Glomerular endothelial cell (primary cell): ENCODE results near the gene UFD1. TPM values are rescaled to one million over a fixed set of nuclear protein-coding genes. Genes with fewer than 3 reads are reported as not detected.

ENCODE experiments used
- DNase-seq: peaks from one replicate; pipeline ENCODE4 v3.0.0-alpha.2; 2011; ENCODE audit warnings: low read depth, low spot score; ENCODE audit errors: extremely low read depth
- total RNA-seq: library from RNA; depleted of rRNA; stranded (reverse); fragments of >200 nt; gene quantifications from 2 replicates; pipeline ENCODE4 v1.2.3, GENCODE V29; 2015

The UFD1 gene
- total RNA-seq, 1 donor from 2014 or later = 81.9 TPM

DNA sequence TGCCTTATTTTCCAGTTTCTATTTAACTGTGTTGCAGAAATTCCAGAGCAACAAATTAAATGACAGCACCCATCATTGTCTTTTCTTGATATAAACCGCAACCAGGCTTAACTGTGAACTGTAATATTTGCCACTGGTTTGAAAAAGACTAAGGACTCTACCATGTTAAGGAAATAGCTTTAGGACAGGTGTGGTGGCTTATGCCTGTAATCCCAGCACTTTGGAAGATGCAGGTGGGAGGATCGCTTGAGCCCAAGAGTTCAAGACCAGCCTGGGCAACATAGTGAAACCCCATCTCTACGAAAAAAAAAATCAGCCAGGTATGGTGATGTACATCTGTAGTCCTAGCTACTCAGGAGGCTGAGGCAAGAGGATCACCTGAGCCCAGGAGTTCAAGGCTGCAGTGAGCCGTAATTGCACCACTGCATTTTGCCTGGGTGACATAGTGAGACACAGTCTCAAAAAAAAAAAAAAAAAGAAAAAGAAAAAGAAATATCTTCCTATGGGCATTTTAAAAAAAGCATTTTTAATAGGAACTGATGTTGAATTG, 76.3 kb downstream of the UFD1 start:
- DNase-seq = no peak

DNA sequence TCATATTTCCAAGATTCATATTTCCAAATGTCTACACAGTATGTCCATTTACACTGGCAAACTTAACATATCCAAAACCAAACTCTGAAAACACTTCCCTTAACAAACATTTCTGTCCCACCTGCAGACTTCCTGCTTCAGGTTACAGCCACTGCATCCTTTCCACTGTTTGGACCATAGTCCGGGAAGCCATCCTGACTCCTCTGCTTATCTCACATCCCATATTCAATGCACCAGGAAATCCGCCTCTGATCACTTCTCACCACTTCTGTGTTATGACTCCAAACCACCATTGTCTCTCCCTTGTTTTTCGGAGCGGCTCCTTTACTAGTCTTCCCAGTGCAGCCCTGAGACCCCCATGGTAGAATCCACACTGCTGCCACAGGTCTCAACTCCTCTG, 77.5 kb downstream of the UFD1 start:
- no peak for DNase-seq

- no peak for DNase-seq
Measured at GRCh38 chr22:19400881-19401280, 78.1 kb downstream of the UFD1 start.

Other genes starting within 250 kb of the UFD1 start
- 2.1 and 7.8 TPM in 2 replicates for gene CLTCL1, start 187.5 kb downstream of the UFD1 start, total RNA-seq
- gene HIRA, start 47.5 kb downstream of the UFD1 start, total RNA-seq = 26.4 and 32.6 TPM in 2 replicates
- 23.8 and 44.7 TPM in 2 replicates for gene MRPL40, start 46.6 kb downstream of the UFD1 start, total RNA-seq
- gene C22orf39, start 31.5 kb downstream of the UFD1 start, total RNA-seq = 23.4 and 32.3 TPM in 2 replicates
- 5.4 and 11.5 TPM in 2 replicates for gene CDC45, start 727 bp upstream of the UFD1 start, total RNA-seq
- gene CLDN5, start 45.2 kb upstream of the UFD1 start, total RNA-seq = 1,303 and 1,795 TPM in 2 replicates
- 7.7 and 18.9 TPM in 2 replicates for gene SEPTIN5, start 235.3 kb upstream of the UFD1 start, total RNA-seq
- 0.78 and 8.8 TPM in 2 replicates for gene GP1BB, start 244.3 kb upstream of the UFD1 start, total RNA-seq